ENCODE data around the gene GGNBP2. TPM values are rescaled to one million over a fixed set of nuclear protein-coding genes. Genes with fewer than 3 reads are reported as not detected.

The GGNBP2 gene
- total and polyA plus RNA-seq, 4 donors, result 64.0 to 76.3 (median 68.9) TPM

- Histone ChIP-seq H3K4me1 (ENCODE audit: control insufficient read depth, insufficient read depth, low read length) (peaks cover 12% of the 10 kb centered on the region), H3K4me3 (ENCODE audit: low read depth, low read length) (no peak overlapping the region), H3K27me3 (ENCODE audit: control insufficient read depth, insufficient read depth, low read length) (no peaks in the 10 kb centered on the region), H3K9me3 (ENCODE audit: control insufficient read depth, insufficient read depth, low read length) (no peaks in the 10 kb centered on the region), H3K27ac (ENCODE audit: low read depth, low read length) (no peak overlapping the region), H3K36me3 (ENCODE audit: control insufficient read depth, insufficient read depth, low read length) (peaks cover 15% of the 10 kb centered on the region)
- WGBS (ENCODE audit: insufficient coverage), result 94% methylated on average over 7 of the region's 7 CpGs
- no peak for DNase-seq (ENCODE audit: low read depth in 4 of 6, low spot score in 6 of 6)
These were observed 63.6 kb downstream of the GGNBP2 start for GRCh38 chr17:36608280-36608679.

GRCh38 chr17:36608794-36609497, 64.2 kb downstream of the GGNBP2 start:
- DNase-seq (ENCODE audit: low read depth in 4 of 6, low spot score in 6 of 6), result peak in 3 of 6 donors; percentile 46 to 93 (median 82)
- Histone ChIP-seq H3K36me3 (ENCODE audit: control insufficient read depth, insufficient read depth, low read length) (peaks cover 14% of the 10 kb centered on the region), H3K9me3 (ENCODE audit: control insufficient read depth, insufficient read depth, low read length) (no peaks in the 10 kb centered on the region), H3K4me3 (ENCODE audit: low read depth, low read length) (no peak overlapping the region), H3K27me3 (ENCODE audit: control insufficient read depth, insufficient read depth, low read length) (no peaks in the 10 kb centered on the region), H3K4me1 (ENCODE audit: control insufficient read depth, insufficient read depth, low read length) (peaks cover 15% of the 10 kb centered on the region), H3K27ac (ENCODE audit: low read depth, low read length) (no peak overlapping the region)
- WGBS (ENCODE audit: insufficient coverage), result 39% methylated on average over 23 of the region's 24 CpGs

- DNase-seq (ENCODE audit: low read depth in 4 of 6, low spot score in 6 of 6), result no peak
- Histone ChIP-seq H3K36me3 (ENCODE audit: control insufficient read depth, insufficient read depth, low read length) (peaks cover 12% of the 10 kb centered on the region), H3K27me3 (ENCODE audit: control insufficient read depth, insufficient read depth, low read length) (no peaks in the 10 kb centered on the region), H3K4me3 (ENCODE audit: low read depth, low read length) (no peak overlapping the region), H3K4me1 (ENCODE audit: control insufficient read depth, insufficient read depth, low read length) (peaks cover 15% of the 10 kb centered on the region), H3K27ac (ENCODE audit: low read depth, low read length) (no peak overlapping the region), H3K9me3 (ENCODE audit: control insufficient read depth, insufficient read depth, low read length) (no peaks in the 10 kb centered on the region)
- WGBS (ENCODE audit: insufficient coverage), result 57% methylated on average over 3 of the region's 7 CpGs
These were observed 64.8 kb downstream of the GGNBP2 start for GRCh38 chr17:36609498-36609862.

- Histone ChIP-seq H3K27me3 (ENCODE audit: control insufficient read depth, insufficient read depth, low read length) (no peaks in the 10 kb centered on the region), H3K27ac (ENCODE audit: low read depth, low read length) (no peak overlapping the region), H3K4me1 (ENCODE audit: control insufficient read depth, insufficient read depth, low read length) (peaks cover 15% of the 10 kb centered on the region), H3K9me3 (ENCODE audit: control insufficient read depth, insufficient read depth, low read length) (no peaks in the 10 kb centered on the region), H3K4me3 (ENCODE audit: low read depth, low read length) (no peak overlapping the region), H3K36me3 (ENCODE audit: control insufficient read depth, insufficient read depth, low read length) (peaks cover 12% of the 10 kb centered on the region)
- no peak for DNase-seq (ENCODE audit: low read depth in 4 of 6, low spot score in 6 of 6)
- WGBS (ENCODE audit: insufficient coverage), result 84% methylated on average over 4 of the region's 6 CpGs
These were observed 65.8 kb downstream of the GGNBP2 start for GRCh38 chr17:36610474-36610873.

GRCh38 chr17:36611345-36612072, 66.8 kb downstream of the GGNBP2 start:
- Histone ChIP-seq H3K4me1 (ENCODE audit: control insufficient read depth, insufficient read depth, low read length) (peaks cover 15% of the 10 kb centered on the region), H3K36me3 (ENCODE audit: control insufficient read depth, insufficient read depth, low read length) (peaks cover 12% of the 10 kb centered on the region), H3K9me3 (ENCODE audit: control insufficient read depth, insufficient read depth, low read length) (no peaks in the 10 kb centered on the region), H3K27me3 (ENCODE audit: control insufficient read depth, insufficient read depth, low read length) (no peaks in the 10 kb centered on the region), H3K27ac (ENCODE audit: low read depth, low read length) (no peak overlapping the region), H3K4me3 (ENCODE audit: low read depth, low read length) (no peak overlapping the region)
- WGBS (ENCODE audit: insufficient coverage), result 84% methylated on average over 9 of the region's 9 CpGs
- no peak for DNase-seq (ENCODE audit: low read depth in 4 of 6, low spot score in 6 of 6)

GRCh38 chr17:36612323-36612722, 67.6 kb downstream of the GGNBP2 start:
- peaks cover 11% of the 10 kb centered on the region for H3K36me3 ChIP-seq (ENCODE audit: control insufficient read depth, insufficient read depth, low read length)
- H3K9me3 ChIP-seq (ENCODE audit: control insufficient read depth, insufficient read depth, low read length), result no peaks in the 10 kb centered on the region
- no peak overlapping the region for H3K4me3 ChIP-seq (ENCODE audit: low read depth, low read length)
- H3K27ac ChIP-seq (ENCODE audit: low read depth, low read length), result no peak overlapping the region
- H3K27me3 ChIP-seq (ENCODE audit: control insufficient read depth, insufficient read depth, low read length), result no peaks in the 10 kb centered on the region
- 74% methylated on average over 3 of the region's 3 CpGs for WGBS (ENCODE audit: insufficient coverage)
- peaks cover 15% of the 10 kb centered on the region for H3K4me1 ChIP-seq (ENCODE audit: control insufficient read depth, insufficient read depth, low read length)
- no peak for DNase-seq (ENCODE audit: low read depth in 4 of 6, low spot score in 6 of 6)

- H3K4me1 ChIP-seq (ENCODE audit: control insufficient read depth, insufficient read depth, low read length), result peaks cover 15% of the 10 kb centered on the region
- WGBS (ENCODE audit: insufficient coverage), result 43% methylated on average over 3 of the region's 4 CpGs
- H3K27ac ChIP-seq (ENCODE audit: low read depth, low read length), result no peak overlapping the region
- DNase-seq (ENCODE audit: low read depth in 4 of 6, low spot score in 6 of 6), result peak in 1 of 6 donors; percentile 57
- H3K36me3 ChIP-seq (ENCODE audit: control insufficient read depth, insufficient read depth, low read length), result peaks cover 5% of the 10 kb centered on the region
- H3K4me3 ChIP-seq (ENCODE audit: low read depth, low read length), result no peak overlapping the region
- no peaks in the 10 kb centered on the region for H3K27me3 ChIP-seq (ENCODE audit: control insufficient read depth, insufficient read depth, low read length)
- no peaks in the 10 kb centered on the region for H3K9me3 ChIP-seq (ENCODE audit: control insufficient read depth, insufficient read depth, low read length)
These were observed 68.4 kb downstream of the GGNBP2 start for GRCh38 chr17:36613155-36613554.

- H3K4me3 ChIP-seq (ENCODE audit: low read depth, low read length), result no peak overlapping the region
- DNase-seq (ENCODE audit: low read depth in 4 of 6, low spot score in 6 of 6), result no peak
- H3K4me1 ChIP-seq (ENCODE audit: control insufficient read depth, insufficient read depth, low read length), result peaks cover 8% of the 10 kb centered on the region
- H3K36me3 ChIP-seq (ENCODE audit: control insufficient read depth, insufficient read depth, low read length), result no peaks in the 10 kb centered on the region
- H3K27ac ChIP-seq (ENCODE audit: low read depth, low read length), result no peak overlapping the region
- H3K9me3 ChIP-seq (ENCODE audit: control insufficient read depth, insufficient read depth, low read length), result no peaks in the 10 kb centered on the region
- no peaks in the 10 kb centered on the region for H3K27me3 ChIP-seq (ENCODE audit: control insufficient read depth, insufficient read depth, low read length)
- 71% methylated on average over 3 of the region's 7 CpGs for WGBS (ENCODE audit: insufficient coverage)
These were observed 69.4 kb downstream of the GGNBP2 start for GRCh38 chr17:36614081-36614480.

- H3K4me1 ChIP-seq (ENCODE audit: control insufficient read depth, insufficient read depth, low read length), result peaks cover 6% of the 10 kb centered on the region
- H3K4me3 ChIP-seq (ENCODE audit: low read depth, low read length), result no peak overlapping the region
- H3K36me3 ChIP-seq (ENCODE audit: control insufficient read depth, insufficient read depth, low read length), result no peaks in the 10 kb centered on the region
- 19% methylated on average over 3 of the region's 5 CpGs for WGBS (ENCODE audit: insufficient coverage)
- H3K27me3 ChIP-seq (ENCODE audit: control insufficient read depth, insufficient read depth, low read length), result no peaks in the 10 kb centered on the region
- no peaks in the 10 kb centered on the region for H3K9me3 ChIP-seq (ENCODE audit: control insufficient read depth, insufficient read depth, low read length)
- H3K27ac ChIP-seq (ENCODE audit: low read depth, low read length), result no peak overlapping the region
- no peak for DNase-seq (ENCODE audit: low read depth in 4 of 6, low spot score in 6 of 6)
These were observed 70.2 kb downstream of the GGNBP2 start for GRCh38 chr17:36614933-36615332.
